PFSK-1 (cell line): ENCODE measurements around the gene XRCC4.

Source experiments
- FOXP2 ChIP-seq: optimal IDR thresholded peaks from 2 replicates; pipeline ENCODE3; 2011; ENCODE audit warnings: borderline replicate concordance, control low read depth, inconsistent platforms; ENCODE audit not compliant: insufficient read depth; ENCODE audit errors: extremely low read length, extremely low read depth
- POLR2AphosphoS5 ChIP-seq: IDR thresholded peaks from 2 replicates; pipeline ENCODE4 v1.6.1; 2012; ENCODE audit warnings: low read depth, mild to moderate bottlenecking, control low read depth, low read length, moderate library complexity
- REST ChIP-seq, 2 experiments: IDR thresholded peaks; 2 replicates each; pipeline versions ENCODE4 v1.6.1 to v1.8.0; 2011 to 2012; ENCODE audit warnings: low read depth in 2 of 2, low read length in 2 of 2, control low read depth in 1 of 2, inconsistent platforms in 1 of 2, mild to moderate bottlenecking in 1 of 2, moderate library complexity in 1 of 2; ENCODE audit not compliant: insufficient read depth in 1 of 2
- SIN3A ChIP-seq: IDR thresholded peaks from 2 replicates; pipeline ENCODE4 v1.6.1; 2012; ENCODE audit warnings: mild to moderate bottlenecking, low read length, moderate library complexity, borderline replicate concordance; ENCODE audit not compliant: insufficient read depth
- TAF1 ChIP-seq: IDR thresholded peaks from 2 replicates; pipeline ENCODE4 v1.6.1; 2012; ENCODE audit warnings: low read length, control low read depth, borderline replicate concordance; ENCODE audit not compliant: insufficient read depth

XRCC4 gene

GRCh38 chr5:83034528-83035207, 42.7 kb upstream of the XRCC4 start:
- TF ChIP-seq SIN3A: no peak
- TF ChIP-seq POLR2AphosphoS5: no peak
- TF ChIP-seq TAF1: no peak
- TF ChIP-seq FOXP2: no peak
- TF ChIP-seq REST (IDR thresholded peaks at IDR 0.05; ENCODE audit: insufficient read depth in 1 of 2, low read depth in 2 of 2, low read length in 2 of 2): no peak

- TF ChIP-seq TAF1: no peak
- TF ChIP-seq REST (IDR thresholded peaks at IDR 0.05; ENCODE audit: insufficient read depth in 1 of 2, low read depth in 2 of 2, low read length in 2 of 2): no peak
- TF ChIP-seq FOXP2: no peak
- no peak for TF ChIP-seq POLR2AphosphoS5
- TF ChIP-seq SIN3A: no peak
These were observed 41.8 kb upstream of the XRCC4 start for GRCh38 chr5:83035373-83036100.

GRCh38 chr5:83036991-83037575, 40.3 kb upstream of the XRCC4 start:
- TF ChIP-seq FOXP2 (no peak), SIN3A (no peak), POLR2AphosphoS5 (no peak), TAF1 (no peak), REST (IDR thresholded peaks at IDR 0.05; ENCODE audit: insufficient read depth in 1 of 2, low read depth in 2 of 2, low read length in 2 of 2) (no peak)

GRCh38 chr5:83038924-83039323, 38.4 kb upstream of the XRCC4 start:
- TF ChIP-seq TAF1 (no peak), POLR2AphosphoS5 (no peak), FOXP2 (no peak), SIN3A (no peak), REST (IDR thresholded peaks at IDR 0.05; ENCODE audit: insufficient read depth in 1 of 2, low read depth in 2 of 2, low read length in 2 of 2) (no peak)
